Esophagus muscularis mucosa (tissue), 4 donors: Measurements from ENCODE around the gene DMRT2. TPM values are rescaled to one million over a fixed set of nuclear protein-coding genes. Genes with fewer than 3 reads are reported as not detected.
A peak's percentile ranks its signal among the peaks of the same experiment; 100 is the strongest.

Experiments used
- DNase-seq: peaks from one replicate; pipeline ENCODE4 v3.0.0-alpha.2; 2017; ENCODE audit errors: extremely low spot score
- H3K27ac ChIP-seq, 4 donors: fragments of 200-600 bp; sonication (generic); replicated peaks in 1 of 4; 1 replicate in 3 of 4; 2 replicates in 1 of 4; pipeline ENCODE4 v1.5.1; 2016 to 2019; ENCODE audit warnings: mild to moderate bottlenecking in 1 of 4
- H3K27me3 ChIP-seq, 4 donors: fragments of 200-600 bp; sonication (generic); one replicate each; pipeline versions ENCODE4 v1.5.1 to v1.6.0; 2016 to 2019
- H3K36me3 ChIP-seq, 4 donors: fragments of 200-600 bp; sonication (generic); one replicate each; pipeline ENCODE4 v1.5.1; 2016 to 2019
- H3K4me1 ChIP-seq, 4 donors: fragments of 200-600 bp; sonication (generic); one replicate each; pipeline ENCODE4 v1.5.1; 2016 to 2019
- H3K4me3 ChIP-seq, 4 donors: fragments of 200-600 bp; sonication (generic); 1 replicate in 2 of 4; 2 replicates in 2 of 4; pipeline ENCODE4 v1.5.1; 2016 to 2019; ENCODE audit warnings: mild to moderate bottlenecking in 4 of 4, moderate library complexity in 1 of 4
- H3K9me3 ChIP-seq, 4 donors: fragments of 200-600 bp; sonication (generic); 1 replicate in 3 of 4; 2 replicates in 1 of 4; pipeline ENCODE4 v1.5.1; 2016 to 2019
- EP300 ChIP-seq: sonication (generic); formaldehyde crosslinking; IDR thresholded peaks from one replicate; pipeline ENCODE4 v1.6.1; 2017; ENCODE audit warnings: antibody characterized with exemption
- POLR2A ChIP-seq: fragments of 450-650 bp; IDR thresholded peaks from one replicate; pipeline ENCODE4 v1.6.1; 2017; ENCODE audit warnings: antibody characterized with exemption, moderate library complexity, mild to moderate bottlenecking, low read depth
- POLR2AphosphoS5 ChIP-seq, 2 donors: sonication (generic); formaldehyde crosslinking; IDR thresholded peaks; one replicate each; pipeline ENCODE4 v1.6.1; 2017; ENCODE audit warnings: antibody characterized with exemption in 2 of 2
- WGBS: methylation state at CpG from one replicate; pipeline ENCODE4 v1.1.5; 2018; 5-methylcytosine and 5-hydroxymethylcytosine counted together
- intact Hi-C: fragments of 100-400 bp; cut with DNase I; formaldehyde crosslinking; loops from one replicate; pipeline ENCODE4 v1.15.1; 2023
- total RNA-seq, 4 donors: library from RNA; depleted of rRNA; stranded (reverse); fragments of >200 nt; gene quantifications; one replicate each; pipeline versions ENCODE4 v1.1.0 to v1.2.1, GENCODE V29; 2016
- TF ChIP-seq, protein P1 (sequence below), 3 experiments: fragments of 200-600 bp in 2 of 3; fragments of 450-650 bp in 1 of 3; sonication (generic) in 2 of 3; IDR thresholded peaks; one replicate each; pipeline ENCODE4 v1.5.1; 2017 to 2019; ENCODE audit warnings: antibody characterized with exemption in 3 of 3, mild to moderate bottlenecking in 2 of 3, moderate library complexity in 1 of 3

The DMRT2 gene
- total RNA-seq, 4 donors from 2014 or later = 0.33 to 0.80 (median 0.50) TPM

DNA sequence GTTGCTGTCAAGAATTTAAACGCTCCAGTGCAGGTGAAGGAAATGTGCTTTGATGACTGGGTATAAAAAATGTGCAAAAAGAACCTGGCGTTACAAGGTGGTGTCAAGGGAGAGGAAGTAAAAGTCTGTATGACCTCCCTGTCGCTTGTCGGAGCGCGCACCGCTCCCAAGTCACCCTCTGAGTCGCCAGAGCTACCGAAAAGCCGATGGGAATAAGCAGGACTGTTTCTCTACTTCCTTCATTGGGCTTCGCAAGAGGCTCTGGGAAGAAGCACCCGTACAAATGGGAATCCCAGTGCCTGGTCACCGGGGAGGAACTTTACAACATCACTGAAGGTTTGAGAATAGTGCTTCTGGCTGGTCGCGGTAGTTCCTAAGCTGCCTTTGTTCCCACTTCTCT is 1.3 kb upstream of the DMRT2 start:
- peaks cover 53 to 77% (median 77%) of the 10 kb centered on the region in 4 donors for H3K4me1 ChIP-seq
- H3K27ac ChIP-seq = no peak overlapping the region
- intact Hi-C loops = no loop called here
- TF ChIP-seq POLR2A = no peak
- no peak for TF ChIP-seq EP300
- TF ChIP-seq POLR2AphosphoS5 (IDR thresholded peaks at IDR 0.05) = no peak
- TF ChIP-seq, protein P1, sequence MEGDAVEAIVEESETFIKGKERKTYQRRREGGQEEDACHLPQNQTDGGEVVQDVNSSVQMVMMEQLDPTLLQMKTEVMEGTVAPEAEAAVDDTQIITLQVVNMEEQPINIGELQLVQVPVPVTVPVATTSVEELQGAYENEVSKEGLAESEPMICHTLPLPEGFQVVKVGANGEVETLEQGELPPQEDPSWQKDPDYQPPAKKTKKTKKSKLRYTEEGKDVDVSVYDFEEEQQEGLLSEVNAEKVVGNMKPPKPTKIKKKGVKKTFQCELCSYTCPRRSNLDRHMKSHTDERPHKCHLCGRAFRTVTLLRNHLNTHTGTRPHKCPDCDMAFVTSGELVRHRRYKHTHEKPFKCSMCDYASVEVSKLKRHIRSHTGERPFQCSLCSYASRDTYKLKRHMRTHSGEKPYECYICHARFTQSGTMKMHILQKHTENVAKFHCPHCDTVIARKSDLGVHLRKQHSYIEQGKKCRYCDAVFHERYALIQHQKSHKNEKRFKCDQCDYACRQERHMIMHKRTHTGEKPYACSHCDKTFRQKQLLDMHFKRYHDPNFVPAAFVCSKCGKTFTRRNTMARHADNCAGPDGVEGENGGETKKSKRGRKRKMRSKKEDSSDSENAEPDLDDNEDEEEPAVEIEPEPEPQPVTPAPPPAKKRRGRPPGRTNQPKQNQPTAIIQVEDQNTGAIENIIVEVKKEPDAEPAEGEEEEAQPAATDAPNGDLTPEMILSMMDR (IDR thresholded peaks at IDR 0.05) = no peak
- WGBS = 18% methylated on average over 15 of the region's 15 CpGs
- DNase-seq = no peak
- H3K36me3 ChIP-seq = no peaks in the 10 kb centered on the region
- peaks cover 15 to 100% (median 86%) of the 10 kb centered on the region in 4 donors for H3K27me3 ChIP-seq
- no peaks in the 10 kb centered on the region for H3K9me3 ChIP-seq
- H3K4me3 ChIP-seq = peak overlapping the region in 1 of 4 donors; percentile 58

DNA sequence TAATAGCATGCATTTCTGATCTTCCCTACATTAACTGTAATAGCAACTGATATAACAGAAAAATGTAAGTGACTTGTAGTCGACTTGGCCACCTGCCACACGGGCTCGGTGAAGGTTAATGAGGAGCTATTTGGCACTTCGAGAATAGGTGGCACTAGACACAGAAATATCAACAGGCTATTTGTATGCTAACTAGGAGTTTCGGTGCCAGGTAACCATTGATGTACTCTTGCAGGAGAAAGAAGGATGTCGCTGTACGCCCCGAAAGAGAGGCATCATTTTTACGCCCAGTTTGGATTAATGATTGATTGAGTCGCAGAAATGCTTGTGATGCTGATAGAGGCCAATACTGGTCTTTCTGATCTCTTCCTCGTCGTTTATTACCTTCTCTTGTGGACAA is 516 bp upstream of the DMRT2 start:
- Histone ChIP-seq H3K27me3 (peaks cover 15 to 100% (median 87%) of the 10 kb centered on the region in 4 donors), H3K27ac (no peak overlapping the region), H3K9me3 (no peaks in the 10 kb centered on the region), H3K4me3 (peak overlapping the region; percentile 19 to 51 (median 33)), H3K36me3 (no peaks in the 10 kb centered on the region), H3K4me1 (peaks cover 53 to 76% (median 75%) of the 10 kb centered on the region in 4 donors)
- intact Hi-C loops = no loop called here
- no peak for TF ChIP-seq POLR2AphosphoS5 (IDR thresholded peaks at IDR 0.05)
- TF ChIP-seq POLR2A = no peak
- TF ChIP-seq, protein P1 (IDR thresholded peaks at IDR 0.05) = no peak
- no peak for TF ChIP-seq EP300
- WGBS = 5% methylated on average over 12 of the region's 12 CpGs
- DNase-seq = no peak

DNA sequence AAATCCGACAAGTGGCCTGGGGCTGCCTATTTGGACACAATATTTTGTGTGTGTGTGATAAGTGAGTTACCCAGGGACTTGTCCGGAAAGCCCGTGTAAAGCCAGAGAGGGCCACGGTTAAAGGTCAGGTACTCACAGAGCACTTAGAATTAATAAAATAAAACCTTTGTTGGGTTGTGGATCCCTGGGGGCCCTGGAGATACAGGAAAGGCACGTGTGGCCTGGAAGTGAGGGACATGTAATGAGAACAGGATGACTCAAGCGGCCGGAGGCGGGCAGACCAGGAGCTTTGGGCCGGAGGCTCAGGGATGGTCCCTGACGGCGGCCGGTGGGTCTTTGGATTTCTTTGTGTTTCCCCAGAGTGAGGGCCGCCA is 1.0 kb downstream of the DMRT2 start:
- no peak for DNase-seq
- intact Hi-C loops = no loop called here
- TF ChIP-seq POLR2A (no peak), POLR2AphosphoS5 (IDR thresholded peaks at IDR 0.05) (no peak), EP300 (no peak)
- TF ChIP-seq, protein P1 (IDR thresholded peaks at IDR 0.05) = no peak
- Histone ChIP-seq H3K36me3 (no peaks in the 10 kb centered on the region), H3K4me1 (peaks cover 47 to 66% (median 61%) of the 10 kb centered on the region in 4 donors), H3K9me3 (no peaks in the 10 kb centered on the region), H3K27ac (no peak overlapping the region), H3K4me3 (peak overlapping the region; percentile 39 to 57 (median 44)), H3K27me3 (peaks cover 5 to 100% (median 79%) of the 10 kb centered on the region in 4 donors)
- WGBS = 50% methylated on average over 13 of the region's 13 CpGs

DNA sequence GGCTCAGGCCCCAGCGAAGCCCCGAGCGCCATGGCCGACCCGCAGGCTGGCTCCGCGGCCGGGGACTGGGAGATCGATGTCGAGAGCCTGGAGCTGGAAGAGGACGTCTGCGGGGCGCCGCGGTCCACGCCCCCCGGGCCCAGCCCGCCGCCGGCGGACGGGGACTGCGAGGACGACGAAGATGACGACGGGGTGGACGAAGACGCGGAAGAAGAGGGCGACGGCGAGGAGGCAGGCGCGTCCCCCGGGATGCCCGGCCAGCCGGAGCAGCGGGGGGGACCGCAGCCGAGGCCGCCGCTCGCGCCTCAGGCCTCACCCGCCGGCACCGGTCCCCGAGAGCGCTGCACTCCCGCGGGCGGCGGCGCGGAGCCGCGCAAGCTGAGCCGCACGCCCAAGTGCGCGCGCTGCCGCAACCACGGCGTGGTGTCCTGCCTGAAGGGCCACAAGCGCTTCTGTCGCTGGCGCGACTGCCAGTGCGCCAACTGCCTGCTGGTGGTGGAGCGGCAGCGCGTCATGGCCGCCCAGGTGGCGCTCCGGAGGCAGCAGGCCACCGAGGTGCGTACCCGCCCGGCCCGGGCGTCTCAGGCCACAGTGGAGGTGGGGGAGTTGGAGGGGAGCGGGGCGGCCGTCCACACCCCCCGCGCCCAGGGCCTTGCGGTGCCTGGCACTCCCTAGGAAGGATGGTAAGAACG is 1.6 kb downstream of the DMRT2 start:
- Histone ChIP-seq H3K4me1 (peaks cover 47 to 62% (median 57%) of the 10 kb centered on the region in 4 donors), H3K27me3 (peaks cover 3 to 100% (median 79%) of the 10 kb centered on the region in 4 donors), H3K36me3 (no peaks in the 10 kb centered on the region), H3K27ac (no peak overlapping the region), H3K4me3 (peak overlapping the region; percentile 39 to 57 (median 44)), H3K9me3 (no peaks in the 10 kb centered on the region)
- TF ChIP-seq POLR2A = no peak
- TF ChIP-seq, protein P1 (IDR thresholded peaks at IDR 0.05) = no peak
- TF ChIP-seq POLR2AphosphoS5 (IDR thresholded peaks at IDR 0.05) = no peak
- DNase-seq = no peak
- intact Hi-C loops = no loop called here
- WGBS = 5% methylated on average over 21 of the region's 90 CpGs
